HG02798 (cell line): ENCODE results near the gene MRS2.

ENCODE experiments used
- ATAC-seq: cut with Tn5 transposase; IDR thresholded peaks from one replicate; pipeline ENCODE4 v1.9.1; 2021; ENCODE audit warnings: mild to moderate bottlenecking; ENCODE audit not compliant: unreplicated experiment, poor library complexity

Gene MRS2

GRCh38 chr6:24458941-24459340 is 56.2 kb downstream of the MRS2 start:
- ATAC-seq, result no peak

- no peak for ATAC-seq
These were observed 58.2 kb downstream of the MRS2 start for GRCh38 chr6:24460966-24461365.

- no peak for ATAC-seq
These were observed 61.7 kb downstream of the MRS2 start for GRCh38 chr6:24464253-24465038.

- no peak for ATAC-seq
These were observed 67.1 kb downstream of the MRS2 start for GRCh38 chr6:24469811-24470210.

- ATAC-seq, result no peak
These were observed 69.4 kb downstream of the MRS2 start for GRCh38 chr6:24472181-24472580.
